GM21390 (cell line): ENCODE results near the gene ANKRD45.
"Not testable (repeated sequence)": the region's sequence is repeated elsewhere in the genome, so short reads cannot be mapped to it uniquely, and the experiment has no call there.

Experiments used
- ATAC-seq: cut with Tn5 transposase; IDR thresholded peaks from one replicate; pipeline ENCODE4 v1.9.1; 2021; ENCODE audit not compliant: unreplicated experiment

Gene ANKRD45

GRCh38 chr1:173669491-173669941 lies at the start of gene ANKRD45:
Gene ANKRD45 (minus strand): TSS chr1:173669851. CDS start chr1:173659418, 10,433 bp downstream.
- ATAC-seq, result no peak

DNA sequence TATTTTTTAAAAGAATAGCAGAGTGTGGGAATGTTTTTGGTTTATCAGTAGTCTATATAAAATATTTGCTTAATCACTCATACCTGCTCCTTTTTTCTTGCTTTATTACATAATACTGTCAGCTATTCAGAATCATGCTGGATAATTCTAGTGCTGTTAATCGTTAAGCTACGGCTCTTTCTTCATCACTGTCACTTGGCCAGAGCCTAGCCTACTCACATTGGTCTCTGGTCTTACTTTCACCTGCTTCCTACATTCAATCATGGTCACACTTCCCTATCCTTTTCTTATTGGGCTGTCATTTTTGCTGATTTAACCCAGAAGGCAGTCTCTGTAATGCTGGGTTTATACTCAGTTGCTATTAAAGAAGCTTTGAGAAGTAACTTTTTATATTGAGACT lies 47.6 kb upstream of the ANKRD45 start:
- ATAC-seq, result no peak

DNA sequence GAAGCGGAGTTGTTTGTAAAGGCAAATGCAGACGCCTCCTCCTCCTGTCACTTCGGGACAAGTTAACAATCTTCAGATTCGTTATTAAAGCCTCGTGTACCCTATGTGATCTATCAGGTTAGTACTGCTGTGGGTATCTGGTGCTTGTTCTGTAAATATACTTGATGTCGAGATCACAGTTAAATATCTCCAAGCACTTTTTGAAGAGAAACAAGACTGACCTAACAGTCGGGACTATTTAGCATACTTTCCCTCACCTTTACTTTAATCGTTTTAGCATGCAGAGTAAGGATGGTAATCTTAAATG lies 45.8 kb upstream of the ANKRD45 start:
- ATAC-seq, result no peak

- ATAC-seq, result peak; percentile 95
These were observed 45.3 kb upstream of the ANKRD45 start, which contains the start of gene KLHL20 for GRCh38 chr1:173714759-173715537. Gene KLHL20 (plus strand): TSS chr1:173714981. CDS start chr1:173716044, 1,063 bp downstream.

GRCh38 chr1:173714441-173714758 lies 44.7 kb upstream of the ANKRD45 start:
- ATAC-seq, result no peak

DNA sequence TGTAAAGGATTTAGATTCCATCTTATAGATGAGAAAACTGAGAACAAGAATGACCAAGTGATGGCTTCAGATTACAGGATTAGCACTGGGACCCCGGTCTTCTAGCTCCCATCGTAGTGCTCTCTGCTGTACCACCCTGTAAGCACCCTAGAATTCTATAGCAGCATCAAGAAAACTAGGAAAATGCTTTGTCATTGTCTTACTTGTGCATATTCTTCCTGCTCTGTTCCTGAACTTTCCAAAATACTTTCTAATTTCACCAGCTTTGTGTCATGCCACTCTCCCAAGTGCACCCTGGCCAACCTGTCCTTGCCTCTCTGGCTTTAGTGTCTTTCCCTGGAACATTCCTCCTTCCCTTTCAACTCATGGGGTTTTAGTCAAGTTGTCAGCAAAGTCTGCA lies 39.1 kb upstream of the ANKRD45 start:
- no peak for ATAC-seq

DNA sequence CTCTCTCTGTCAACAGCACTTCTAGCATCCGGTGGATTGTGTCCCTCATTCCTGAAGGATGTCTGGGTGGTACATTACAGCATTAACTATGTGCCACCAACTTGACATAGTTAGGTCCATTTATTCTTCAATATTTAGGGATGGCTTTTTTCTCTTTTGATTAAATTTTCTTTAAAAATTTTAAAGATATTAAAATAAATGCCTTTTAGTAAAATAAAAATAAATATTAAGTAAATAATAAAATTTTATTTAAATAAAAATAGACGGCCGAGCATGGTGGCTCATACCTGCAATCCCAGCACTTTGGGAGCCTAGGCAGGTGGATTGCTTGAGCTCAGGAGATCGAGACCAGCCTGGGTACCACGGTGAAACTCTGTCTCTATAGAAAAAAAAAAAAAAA lies 35.5 kb upstream of the ANKRD45 start:
- ATAC-seq, result no peak

DNA sequence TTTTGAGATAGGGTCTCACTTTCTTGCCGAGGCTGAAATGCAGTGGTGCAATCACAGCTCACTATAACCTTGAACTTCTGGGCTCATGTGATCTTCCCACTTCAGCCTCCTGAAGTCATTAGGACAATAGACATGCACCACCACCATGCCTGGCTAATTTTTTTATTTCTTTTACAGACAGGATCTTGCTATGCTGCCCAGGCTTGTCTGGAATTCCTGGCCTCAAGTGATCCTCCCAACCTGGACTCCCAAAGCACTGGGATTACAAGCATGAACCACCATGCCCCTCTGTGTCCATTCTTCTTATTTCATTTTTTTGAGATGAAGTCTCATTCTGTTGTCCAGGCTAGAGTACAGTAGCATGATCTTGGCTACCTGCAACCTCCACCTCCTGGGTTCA lies 33.1 kb upstream of the ANKRD45 start:
- ATAC-seq, result no peak

DNA sequence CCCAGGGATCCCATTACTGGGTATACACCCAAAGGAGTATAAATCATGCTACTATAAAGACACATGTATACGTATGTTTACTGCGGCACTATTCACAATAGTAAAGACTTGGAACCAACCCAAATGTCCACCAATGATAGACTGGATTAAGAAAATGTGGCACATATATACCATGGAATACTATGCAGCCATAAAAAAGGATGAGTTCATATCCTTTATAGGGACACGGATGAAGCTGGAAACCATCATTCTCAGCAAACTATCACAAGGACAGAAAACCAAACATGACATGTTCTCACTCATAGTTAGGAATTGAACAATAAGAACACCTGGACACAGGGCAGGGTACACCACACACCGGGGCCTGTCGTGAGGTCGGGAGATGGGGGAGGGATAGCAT lies 31.6 kb upstream of the ANKRD45 start:
- not testable (repeated sequence) for ATAC-seq

GRCh38 chr1:173693238-173693637 lies 23.6 kb upstream of the ANKRD45 start:
- no peak for ATAC-seq

- no peak for ATAC-seq
These were observed 18.6 kb upstream of the ANKRD45 start for GRCh38 chr1:173688300-173688699.

DNA sequence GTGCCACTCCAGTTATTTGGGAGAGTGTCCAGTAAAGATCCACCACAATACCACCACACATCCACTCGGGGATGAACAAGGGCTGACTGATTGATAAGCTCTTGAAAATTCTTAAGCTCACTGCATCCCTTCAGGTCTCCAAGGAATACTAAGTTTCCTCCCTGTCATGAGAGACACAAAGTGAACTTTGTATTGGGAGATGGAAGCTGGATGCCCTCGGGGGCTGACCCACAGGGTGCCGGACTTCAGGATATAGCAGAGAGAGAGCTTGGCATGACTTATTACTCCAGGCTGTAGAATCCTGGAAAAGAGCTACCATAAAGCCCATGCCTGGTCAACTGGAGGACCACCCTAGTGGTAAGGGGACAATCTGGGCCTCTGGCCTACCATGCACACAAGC lies 15.5 kb upstream of the ANKRD45 start:
- ATAC-seq, result not testable (repeated sequence)

- ATAC-seq, result not testable (repeated sequence)
These were observed 14.2 kb upstream of the ANKRD45 start for GRCh38 chr1:173683838-173684237.

DNA sequence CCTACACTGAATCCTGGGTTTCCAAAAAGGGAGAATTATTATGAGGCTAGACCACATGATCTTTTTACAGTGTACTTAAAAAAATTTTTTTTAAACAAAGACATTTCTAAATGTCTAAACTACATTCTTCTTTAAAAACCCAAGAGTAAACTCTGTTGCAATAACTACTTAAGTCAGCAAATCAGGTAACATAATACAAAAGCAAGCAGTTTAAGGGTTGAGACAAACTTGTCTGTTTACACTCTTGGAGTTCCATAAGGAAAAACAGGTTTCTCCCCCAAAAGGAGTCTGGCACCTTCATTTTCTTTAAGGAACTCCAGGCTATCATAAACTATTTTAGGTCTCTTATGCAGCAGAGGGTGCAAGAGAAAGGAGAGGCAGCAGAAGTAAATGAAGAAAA lies 12.5 kb upstream of the ANKRD45 start:
- ATAC-seq, result no peak

DNA sequence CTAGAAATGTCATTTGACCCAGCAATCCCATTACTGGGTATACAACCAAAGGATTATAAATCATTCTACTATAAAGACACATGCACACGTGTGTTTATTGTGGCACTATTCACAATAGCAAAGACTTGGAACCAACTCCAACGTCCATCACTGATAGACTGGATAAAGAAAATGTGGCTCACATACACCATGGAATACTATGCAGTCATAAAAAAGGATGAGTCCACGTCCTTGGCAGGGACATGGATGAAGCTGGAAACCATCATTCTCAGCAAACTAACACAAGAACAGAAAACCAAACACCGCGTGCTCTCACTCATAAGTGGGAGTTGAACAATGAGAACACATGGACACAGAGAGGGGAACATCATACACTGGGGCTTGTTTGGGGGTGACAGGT lies 10.5 kb upstream of the ANKRD45 start:
- ATAC-seq, result not testable (repeated sequence)

- ATAC-seq, result not testable (repeated sequence)
These were observed 4.8 kb upstream of the ANKRD45 start for GRCh38 chr1:173674496-173674895.

DNA sequence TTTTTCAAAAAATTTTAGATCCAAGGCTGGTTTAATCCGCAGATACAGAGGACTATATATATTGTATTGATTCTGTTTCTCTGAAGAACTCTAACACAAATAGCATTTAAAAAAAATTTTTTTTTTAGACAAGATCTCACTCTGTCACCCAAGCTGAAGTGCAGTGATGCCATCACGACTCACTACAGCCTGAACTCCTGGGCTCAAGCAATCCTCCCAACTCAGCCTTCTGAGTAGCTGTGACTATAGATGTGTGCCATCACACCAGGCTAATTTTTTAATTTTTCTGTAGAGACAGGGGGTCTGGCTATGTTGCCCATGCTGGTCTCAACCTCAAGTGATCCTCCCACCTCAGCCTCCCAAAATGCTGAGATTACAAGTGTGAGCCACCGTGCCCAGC lies 3.0 kb downstream of the ANKRD45 start:
- no peak for ATAC-seq

- no peak for ATAC-seq
These were observed 6.5 kb downstream of the ANKRD45 start for GRCh38 chr1:173663159-173663558.

DNA sequence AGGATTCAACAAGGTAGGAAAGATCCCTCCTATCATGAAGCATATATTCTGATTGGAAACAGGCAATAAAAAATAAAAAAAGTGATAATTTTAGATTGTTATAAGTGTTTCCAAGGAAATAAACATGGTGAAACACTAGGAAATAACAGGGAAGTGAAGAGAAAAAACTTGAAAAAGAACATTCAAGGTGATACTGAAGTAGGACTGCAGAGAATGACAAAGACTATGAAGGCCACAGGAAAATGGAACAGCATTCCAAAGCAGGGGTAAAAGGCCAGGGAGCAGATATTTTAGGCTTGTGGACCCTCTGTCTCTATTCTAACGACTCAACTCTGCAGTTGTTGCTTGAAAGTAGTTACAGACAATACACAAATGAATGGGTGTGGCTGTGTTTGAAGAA lies 7.9 kb downstream of the ANKRD45 start:
- ATAC-seq, result no peak

DNA sequence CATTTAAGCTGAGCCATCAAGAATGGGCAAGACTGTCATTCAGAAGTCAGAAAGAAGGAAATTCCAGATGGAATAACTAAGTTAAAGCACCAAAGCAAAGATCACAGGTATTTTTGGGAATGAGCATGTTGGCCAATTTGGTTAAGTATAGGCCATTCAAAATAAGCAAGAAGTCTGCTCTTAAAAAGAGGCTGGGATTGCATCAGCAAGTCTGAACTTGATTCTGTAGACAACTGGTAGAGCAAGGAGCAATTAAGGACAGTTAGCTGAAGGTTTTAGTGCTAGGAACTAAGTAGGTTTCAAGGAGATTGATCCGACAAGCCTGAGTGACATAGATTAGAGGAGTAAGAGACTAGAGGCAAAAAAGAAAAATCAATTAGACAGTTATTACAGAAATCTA lies 8.4 kb downstream of the ANKRD45 start:
- no peak for ATAC-seq

- no peak for ATAC-seq
These were observed 9.3 kb downstream of the ANKRD45 start for GRCh38 chr1:173660306-173660705.

DNA sequence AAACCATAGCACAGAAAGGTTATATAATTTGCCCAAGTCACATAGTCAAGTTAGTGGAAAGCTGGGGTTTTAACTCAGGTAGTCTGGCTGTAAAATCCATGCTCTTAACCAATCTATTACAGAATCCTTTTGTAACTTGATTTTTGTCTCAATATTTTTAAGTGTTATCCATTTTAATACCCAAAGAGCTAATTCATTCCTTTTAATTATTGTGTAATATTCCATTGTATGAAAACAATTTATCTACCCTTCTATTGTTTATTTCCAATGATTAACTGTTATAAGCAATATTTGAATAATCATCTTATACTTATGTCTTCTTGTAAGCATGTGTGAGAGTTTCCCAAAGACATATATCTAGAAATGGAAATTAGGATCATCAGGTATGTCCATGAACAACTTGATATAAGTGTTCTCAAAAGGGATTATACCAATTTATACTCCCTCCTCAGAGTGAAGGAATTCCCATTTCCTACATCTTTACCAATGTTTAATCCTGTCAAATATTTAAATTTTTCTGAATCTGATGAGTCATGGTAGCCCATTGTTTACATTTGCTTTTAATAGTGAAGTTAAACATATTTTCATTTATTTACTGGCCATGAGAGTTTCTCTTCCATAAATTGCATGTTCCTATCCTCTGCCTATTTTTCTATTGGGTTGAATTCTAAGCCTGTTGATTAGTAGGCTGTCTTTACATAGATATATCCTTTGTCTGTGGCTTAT lies 20.6 kb downstream of the ANKRD45 start:
- ATAC-seq, result no peak

GRCh38 chr1:173646656-173647055 lies 23.0 kb downstream of the ANKRD45 start:
- ATAC-seq, result no peak
